HG03135 (cell line): ENCODE data around the gene ZSCAN16.
"Not testable (repeated sequence)": the region's sequence is repeated elsewhere in the genome, so short reads cannot be mapped to it uniquely, and the experiment has no call there.

Source experiments
- ATAC-seq: cut with Tn5 transposase; IDR thresholded peaks from one replicate; pipeline ENCODE4 v1.9.1; 2021; ENCODE audit warnings: mild to moderate bottlenecking, moderate library complexity; ENCODE audit not compliant: unreplicated experiment

ZSCAN16 gene

DNA sequence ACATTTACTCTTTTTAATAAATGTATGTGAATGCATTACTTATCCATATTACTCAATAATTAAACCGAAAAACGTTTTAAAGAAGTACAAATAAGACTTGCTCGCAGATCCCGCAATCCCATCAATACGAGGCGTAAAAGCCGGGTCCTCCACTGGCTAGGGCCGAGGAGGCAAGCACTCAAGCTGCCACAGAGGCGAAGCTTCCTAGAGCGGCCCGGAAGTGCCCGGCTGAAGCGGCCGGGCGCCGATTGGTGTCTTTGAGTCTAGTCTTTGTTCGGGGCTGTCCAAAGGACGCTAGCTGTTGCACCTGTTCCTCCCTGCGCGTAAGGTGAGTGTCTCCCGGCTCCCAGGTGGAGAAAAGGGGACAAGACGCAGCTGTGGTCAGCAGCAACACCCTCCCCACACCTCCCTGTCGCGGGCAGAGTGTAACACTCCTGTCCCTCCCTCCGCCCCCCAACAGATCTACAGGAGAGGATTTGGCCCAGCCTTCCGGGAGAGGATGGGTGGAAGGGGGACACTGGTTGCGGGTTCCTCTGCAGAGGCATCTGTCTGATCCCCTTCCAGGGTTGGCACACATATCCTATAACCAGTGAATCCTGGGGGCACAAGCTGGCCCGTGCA lies at the start of gene ZSCAN16:
Gene ZSCAN16 (plus strand): TSS at position 260 of the 621 bp plus-strand sequence. CDS start 835 bp downstream, outside the sequence.
- peak; percentile 90 for ATAC-seq

DNA sequence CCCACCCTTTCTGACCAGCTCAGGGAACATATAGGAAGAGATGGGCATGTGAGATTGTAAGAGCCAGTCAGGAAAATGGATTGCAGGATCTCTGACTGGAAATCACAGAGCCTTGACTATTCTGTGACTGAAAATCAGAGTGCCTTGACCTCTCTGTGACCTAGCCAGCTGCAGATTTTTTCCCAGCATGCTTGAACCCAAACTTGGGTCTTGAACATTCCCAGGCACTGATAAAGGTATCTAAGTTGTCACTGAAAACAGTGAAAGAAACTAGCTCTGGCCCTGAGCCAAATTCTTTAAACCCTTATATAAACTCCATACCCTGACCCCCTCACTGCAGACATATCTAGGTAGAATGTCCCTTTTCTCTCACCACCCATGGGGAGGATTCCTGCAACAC lies 46.4 kb upstream of the ZSCAN16 start:
- ATAC-seq, result no peak

DNA sequence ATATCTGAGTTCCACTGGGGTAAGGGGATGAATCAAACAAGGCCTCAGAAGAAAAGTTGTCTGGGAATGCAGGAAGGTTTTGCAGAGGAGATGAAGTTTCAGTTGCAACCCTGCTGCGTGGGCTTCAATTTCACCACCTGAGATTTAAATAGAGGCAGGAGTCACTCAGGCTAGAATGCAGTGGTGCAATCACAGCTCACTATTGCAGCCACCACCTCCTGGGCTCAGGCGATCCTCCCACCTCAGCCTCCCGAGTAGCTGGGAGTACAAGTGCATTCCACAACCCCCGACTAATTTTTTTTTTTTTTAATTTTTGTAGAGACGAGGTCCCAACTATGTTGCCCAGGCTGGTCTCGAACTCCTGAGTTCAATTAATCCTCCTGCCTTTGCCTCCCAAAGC lies 45.6 kb upstream of the ZSCAN16 start:
- ATAC-seq, result no peak

DNA sequence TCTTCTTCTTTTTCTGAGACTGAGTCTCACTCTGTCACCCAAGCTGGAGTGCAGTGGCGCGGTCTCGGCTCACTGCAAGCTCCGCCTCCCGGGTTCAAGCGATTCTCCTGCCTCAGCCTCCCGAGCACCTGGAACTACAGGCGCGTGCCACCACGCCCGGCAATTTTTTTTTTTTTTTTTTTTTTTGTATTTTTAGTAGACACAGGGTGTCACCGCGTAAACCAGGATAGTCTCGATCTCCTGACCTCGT lies 44.1 kb upstream of the ZSCAN16 start, which contains the start of gene ZNF165:
Gene ZNF165 (plus strand): TSS at position 188 of the 250 bp plus-strand sequence. CDS start 4,913 bp downstream, outside the sequence.
- not testable (repeated sequence) for ATAC-seq

DNA sequence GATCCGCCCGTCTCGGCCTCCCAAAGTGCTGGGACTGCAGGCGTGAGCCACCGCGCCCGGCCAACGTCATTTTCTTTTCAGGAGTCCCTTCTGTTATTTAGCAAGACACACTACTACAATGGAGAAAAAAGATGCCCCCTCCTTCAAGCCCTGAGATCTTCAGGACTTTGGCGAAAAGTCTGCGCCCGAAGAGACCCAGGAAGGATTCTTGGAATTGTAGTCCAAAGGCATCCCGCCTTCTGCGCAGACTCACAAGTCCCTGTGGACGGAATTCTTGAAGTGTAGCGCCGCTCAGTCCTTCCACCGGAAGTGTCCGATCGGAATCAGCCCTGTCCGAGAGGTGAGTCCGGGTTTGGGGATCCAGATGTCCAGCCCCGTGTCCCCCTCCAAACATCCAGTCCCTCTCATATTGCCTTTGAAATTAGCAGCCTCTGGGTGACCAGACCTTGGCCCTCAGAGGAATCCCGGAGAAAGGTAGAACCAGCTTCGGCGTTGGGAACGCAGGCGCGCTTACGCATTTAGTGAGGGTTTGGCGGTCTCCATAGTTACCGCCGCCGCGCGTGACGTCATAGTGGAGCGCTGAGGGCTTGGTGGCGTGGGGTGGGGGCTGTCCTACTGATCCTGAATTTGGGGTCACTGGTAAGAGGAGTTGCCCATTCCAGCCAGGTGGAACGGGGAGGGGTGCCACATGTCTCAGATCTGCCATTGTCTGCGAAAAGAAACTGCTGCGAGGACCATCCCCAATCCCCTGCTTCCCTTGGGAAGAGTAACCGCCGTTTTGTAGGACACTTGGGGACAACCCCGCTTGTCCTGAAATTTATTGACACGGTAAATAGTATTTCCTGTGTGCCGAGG lies 43.6 kb upstream of the ZSCAN16 start:
- ATAC-seq, result peak; percentile 80

DNA sequence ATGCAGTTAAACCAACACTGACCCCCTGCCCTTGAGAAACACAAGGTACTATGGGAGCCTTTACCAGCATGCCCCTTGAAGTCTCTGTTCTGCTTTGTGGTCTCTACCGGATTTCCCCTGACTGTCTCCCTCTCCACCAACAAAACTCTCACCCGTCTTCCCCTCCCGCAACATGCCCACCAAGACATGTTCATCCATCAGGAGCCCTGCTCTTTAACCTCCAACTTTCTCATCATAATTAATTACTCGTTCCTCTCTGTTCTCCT lies 43.0 kb upstream of the ZSCAN16 start:
- ATAC-seq, result peak; percentile 48

DNA sequence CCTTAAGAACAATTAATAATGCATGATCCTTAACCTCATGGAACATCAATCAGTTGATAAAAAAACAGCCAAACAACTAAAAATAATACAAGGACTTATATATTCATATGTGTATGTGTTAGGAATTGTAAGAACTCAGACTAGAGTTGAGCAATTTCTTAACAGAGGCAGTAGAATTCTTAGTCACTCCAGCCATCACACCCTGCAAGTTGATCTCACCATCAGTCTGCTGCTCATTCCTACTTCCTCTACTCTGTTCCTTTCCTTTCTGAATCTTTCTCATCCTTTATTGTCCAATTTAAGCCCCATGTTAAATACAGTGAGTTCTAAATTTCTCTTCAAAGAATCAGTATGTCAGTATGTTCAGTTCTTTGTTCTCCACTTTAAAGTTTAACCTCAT lies 41.5 kb upstream of the ZSCAN16 start:
- ATAC-seq, result no peak

DNA sequence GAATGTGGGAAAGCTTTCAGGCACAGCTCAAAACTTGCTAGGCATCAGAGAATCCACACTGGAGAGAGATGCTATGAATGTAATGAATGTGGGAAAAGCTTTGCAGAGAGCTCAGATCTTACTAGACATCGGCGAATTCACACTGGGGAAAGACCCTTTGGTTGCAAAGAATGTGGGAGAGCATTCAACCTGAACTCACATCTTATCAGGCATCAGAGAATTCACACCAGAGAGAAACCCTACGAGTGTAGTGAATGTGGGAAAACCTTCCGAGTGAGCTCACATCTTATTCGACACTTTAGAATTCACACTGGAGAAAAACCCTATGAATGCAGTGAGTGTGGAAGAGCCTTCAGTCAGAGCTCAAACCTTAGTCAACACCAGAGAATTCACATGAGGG lies 35.4 kb upstream of the ZSCAN16 start:
- ATAC-seq, result no peak

DNA sequence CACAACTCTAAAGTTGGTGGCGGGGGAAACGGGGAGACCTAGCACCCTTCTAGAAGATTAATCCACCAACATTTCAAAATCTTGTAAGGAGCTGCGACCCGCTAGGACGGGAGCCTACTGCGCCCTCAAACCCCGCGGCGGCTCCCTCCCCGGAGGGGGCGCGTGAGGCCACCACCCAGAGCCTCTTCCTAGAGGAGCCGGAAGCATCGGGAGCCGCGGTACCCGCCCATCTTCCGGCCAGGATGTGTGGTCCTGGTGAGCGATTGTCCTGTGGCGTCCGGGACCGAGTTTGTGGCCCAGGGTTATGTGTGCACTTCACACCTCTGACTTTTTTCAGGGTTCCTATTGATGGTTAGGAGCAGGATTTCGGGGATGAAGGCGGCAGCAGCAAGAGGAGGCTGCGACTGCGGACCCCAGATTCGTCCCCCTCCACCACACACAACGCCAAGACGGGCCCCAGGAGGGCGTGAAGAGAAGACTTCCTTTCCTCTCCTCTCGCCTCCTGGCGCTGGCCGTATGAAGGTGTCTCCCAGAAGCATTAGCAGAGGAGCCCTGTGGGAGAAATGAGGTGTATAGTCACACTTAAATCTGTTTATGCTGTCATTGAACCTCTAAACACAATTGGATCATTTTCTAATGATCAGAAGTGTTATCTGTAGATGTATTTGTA lies 33.4 kb upstream of the ZSCAN16 start:
- ATAC-seq, result no peak

DNA sequence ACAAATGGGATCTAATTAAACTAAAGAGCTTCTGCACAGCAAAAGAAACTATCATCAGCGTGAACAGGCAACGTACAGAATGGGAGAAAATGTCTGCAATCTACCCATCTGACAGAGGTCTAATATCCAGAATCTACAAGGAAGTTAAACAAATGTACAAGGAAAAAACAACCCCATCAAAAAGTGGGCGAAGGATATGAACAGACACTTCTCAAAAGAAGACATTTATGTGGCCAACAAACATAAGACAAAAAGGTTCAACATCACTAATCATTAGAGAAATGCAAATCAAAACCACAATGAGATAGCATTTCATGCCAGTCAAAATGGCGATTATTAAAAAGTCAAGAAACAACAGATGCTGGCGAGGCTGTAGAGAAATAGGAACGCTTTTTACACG lies 22.2 kb upstream of the ZSCAN16 start:
- not testable (repeated sequence) for ATAC-seq

DNA sequence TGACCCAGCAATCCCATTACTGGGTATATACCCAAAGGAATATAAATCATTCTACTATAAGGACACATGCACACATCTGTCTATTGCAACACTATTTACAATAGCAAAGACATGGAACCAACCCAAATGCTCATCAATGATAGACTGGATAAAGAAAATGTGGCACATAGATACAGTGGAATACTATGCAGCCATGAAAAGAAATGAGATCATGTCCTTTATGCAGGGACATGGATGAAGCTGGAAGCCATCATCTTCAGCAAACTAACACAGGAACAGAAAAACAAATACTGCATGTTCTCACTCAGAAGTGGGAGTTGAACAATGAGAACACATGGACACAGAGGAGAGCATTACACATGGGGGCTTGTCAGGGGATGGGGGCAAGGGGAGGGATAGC lies 21.7 kb upstream of the ZSCAN16 start:
- ATAC-seq, result not testable (repeated sequence)

DNA sequence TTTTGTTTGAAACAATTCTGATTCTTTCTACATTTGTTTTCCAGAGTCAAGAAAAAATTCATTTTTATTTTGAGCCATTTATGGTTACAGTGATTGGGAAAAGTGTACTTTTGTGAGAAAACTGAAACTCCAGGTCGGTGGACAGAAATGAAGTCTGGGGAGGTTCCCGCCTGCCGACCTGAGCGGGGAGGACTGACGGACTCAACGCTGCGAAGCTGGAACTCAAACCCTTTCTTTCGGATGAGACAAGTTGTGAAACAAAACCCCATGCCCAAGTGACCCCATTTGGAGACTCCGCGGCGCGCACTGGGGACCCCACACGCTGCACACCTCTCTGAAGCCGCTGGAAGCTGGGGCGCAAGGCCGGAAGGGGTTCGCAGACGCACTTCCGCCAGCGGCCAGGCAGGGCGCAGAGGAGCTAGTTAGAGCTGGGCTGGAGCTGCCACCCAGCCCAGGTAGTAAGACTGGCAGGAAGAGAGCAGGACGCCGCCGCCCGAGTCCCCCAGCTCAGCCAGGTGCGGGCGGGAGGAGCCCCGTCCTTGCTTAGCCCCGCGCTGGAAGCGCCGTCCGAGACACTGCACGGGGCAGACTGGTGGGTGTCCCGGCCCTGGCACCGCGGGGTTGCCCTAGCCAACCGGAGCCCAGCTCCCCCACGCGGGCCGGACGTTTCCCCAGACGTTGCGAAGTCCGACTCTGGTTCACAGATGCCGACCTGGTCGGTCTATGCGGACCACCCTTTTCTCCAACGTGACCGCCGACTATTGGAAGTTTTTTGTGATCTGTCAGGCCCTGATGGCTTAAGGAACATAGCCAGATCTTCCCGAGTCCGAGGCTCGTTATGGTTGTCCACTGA lies 19.8 kb upstream of the ZSCAN16 start:
- peak; percentile 98 for ATAC-seq

DNA sequence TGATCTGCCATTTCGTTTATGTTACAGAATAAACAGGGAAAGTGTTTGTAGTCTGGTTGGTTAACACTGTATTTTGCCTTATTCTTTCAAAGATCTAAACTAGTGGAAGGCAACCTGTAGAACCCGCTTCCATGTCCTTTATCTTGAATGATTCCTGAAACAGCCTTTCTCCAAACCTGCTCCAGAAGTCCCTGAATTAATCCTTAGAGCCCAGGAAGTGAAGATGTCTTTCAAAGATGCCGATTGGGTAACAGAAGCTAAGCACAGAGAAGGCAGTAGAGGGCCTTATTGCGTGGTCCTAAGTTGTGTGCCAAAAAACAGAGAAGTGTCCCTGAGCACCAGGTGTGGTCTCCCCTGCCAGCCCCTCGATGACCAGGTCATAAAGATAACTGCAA lies 19.2 kb upstream of the ZSCAN16 start:
- peak; percentile 15 for ATAC-seq

DNA sequence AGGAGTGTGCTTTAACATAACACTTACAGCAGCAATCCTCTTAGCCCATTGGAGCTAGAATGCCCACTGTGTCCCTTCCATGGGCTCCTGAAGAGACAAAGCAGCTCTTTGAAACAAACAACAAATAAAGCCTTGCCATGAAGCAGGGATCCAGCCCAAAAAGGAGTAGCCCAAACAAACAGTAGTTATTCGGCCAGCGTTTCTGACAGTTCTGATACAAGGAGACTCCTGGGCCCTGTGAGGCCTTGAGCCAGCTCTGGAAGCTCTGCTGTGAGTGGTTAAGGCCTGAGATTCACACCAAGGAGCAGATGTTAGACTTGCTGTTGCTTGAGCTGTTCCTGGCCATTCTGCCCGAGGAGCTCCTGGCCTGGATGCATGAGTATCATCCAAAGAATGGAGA lies 16.9 kb upstream of the ZSCAN16 start:
- no peak for ATAC-seq

DNA sequence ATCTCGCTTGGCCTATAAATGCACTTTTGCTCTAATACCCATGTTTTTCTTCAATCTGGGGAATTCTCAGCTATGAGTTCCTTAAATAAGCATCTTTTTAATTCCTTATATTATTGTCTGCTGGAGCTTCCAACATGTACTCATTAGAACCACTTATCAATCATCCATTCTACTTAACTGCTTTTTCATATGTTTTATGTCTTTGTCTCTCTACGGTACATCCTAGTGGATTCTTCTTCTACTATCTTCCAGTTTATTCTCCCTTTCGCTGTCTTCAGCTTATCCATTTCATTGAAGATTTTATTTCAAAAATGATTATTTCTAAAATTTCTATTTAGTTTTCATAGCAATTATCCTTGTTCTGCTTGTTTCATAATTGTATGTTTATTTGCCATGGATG lies 12.4 kb upstream of the ZSCAN16 start:
- no peak for ATAC-seq

DNA sequence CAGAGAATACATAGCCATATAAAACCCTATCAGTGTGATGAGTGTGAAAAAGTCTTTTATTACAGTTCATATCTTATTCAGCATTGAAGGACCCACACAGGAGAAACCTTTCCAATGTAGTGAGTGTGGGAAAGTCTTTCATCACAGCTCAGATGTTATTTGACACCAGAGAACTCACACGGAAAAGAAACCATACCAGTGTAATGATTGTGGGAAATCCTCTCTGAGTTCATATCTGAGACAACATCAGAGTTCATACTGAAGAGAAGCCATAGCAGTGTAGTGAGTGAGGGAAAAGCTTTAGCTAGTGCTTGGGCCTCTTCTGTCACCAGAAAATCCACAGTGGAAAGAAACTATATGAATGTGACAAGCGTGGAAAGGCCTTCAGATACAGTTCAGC lies 8.6 kb upstream of the ZSCAN16 start:
- no peak for ATAC-seq

DNA sequence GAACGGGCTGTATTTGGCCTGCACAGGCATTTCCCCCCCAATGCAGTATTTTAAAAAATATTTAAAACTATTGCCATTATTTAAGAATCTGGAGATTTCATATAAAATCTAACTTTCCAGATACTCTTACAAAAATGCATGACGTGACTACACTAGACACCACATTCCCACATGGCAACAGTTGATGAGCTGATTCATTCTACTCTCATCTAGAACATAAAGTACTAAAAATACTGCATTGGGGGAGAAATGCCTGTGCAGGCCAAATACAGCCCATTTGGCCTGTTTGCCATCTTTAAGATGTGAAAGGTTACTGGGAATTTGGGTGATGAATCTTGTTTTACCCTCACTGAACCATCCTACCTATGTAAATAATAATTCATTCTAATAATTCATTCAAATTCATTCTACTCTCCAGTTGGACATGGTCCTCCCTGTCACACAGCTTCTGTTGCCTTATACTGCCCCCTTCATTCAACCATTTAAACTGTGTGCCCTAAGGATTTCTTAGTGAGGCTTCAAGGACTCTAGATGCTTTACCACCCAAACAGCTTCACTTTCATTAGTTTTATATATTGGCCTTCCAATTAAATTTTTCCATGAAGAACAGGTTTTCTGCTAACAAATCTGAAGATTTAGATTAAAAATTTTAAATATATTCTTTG lies 6.9 kb upstream of the ZSCAN16 start:
- ATAC-seq, result no peak

DNA sequence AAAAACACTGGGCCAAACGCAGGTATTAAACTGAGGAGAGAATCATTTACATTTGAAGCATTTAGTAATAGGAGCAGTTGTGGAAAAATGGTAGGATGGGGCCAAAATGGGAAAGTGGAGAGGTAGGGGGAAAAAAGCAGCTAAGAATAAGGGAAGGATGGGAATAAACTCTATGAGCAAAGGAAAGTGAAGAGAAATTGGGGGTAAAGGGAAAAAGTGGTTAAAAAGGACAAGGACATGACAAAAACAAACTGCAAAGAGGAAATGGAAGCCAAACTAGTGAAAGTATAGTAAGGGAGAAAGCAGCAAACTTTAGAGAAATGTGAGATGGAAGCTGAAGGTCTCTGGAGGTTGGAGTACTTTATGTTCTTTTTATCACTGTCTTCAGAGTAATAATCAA lies 6.2 kb upstream of the ZSCAN16 start:
- no peak for ATAC-seq

DNA sequence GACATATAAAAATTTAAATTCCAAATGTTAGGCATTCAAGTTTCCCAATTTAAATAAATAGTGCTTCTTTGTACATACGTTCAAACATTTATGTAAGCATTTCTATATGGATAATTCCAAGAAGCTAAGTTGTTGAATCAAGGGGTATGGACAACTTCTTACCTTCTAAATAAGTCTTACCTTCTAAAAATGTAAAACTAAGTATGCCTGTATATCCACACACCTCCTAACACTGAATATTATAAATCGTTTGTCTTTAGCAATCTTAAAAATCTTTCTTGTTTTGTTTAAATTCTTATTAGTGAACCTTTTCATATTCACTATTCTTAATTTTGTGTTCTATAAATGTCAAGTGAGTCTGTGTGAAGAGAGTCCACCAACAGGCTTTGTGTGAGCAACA lies 2.5 kb upstream of the ZSCAN16 start:
- ATAC-seq, result no peak

DNA sequence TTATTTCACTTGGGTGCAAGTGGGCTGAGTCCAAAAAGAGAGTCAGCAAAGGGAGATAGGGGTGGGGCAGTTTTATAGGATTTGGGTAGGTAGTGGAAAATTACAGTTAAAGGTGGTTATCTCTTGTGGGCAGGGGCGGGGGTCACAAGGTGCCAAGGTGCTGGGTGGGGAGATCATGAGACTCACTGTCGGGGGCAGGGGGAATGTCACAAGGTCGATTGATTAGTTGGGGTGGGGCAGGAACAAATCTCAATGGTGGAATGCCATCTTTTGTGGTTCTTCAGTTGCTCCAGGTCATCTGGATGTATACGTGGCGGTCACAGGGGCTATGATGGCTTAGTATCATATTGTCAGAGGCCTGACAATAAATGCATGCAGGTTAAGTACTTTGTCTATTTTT lies 2.1 kb upstream of the ZSCAN16 start:
- ATAC-seq, result not testable (repeated sequence)

DNA sequence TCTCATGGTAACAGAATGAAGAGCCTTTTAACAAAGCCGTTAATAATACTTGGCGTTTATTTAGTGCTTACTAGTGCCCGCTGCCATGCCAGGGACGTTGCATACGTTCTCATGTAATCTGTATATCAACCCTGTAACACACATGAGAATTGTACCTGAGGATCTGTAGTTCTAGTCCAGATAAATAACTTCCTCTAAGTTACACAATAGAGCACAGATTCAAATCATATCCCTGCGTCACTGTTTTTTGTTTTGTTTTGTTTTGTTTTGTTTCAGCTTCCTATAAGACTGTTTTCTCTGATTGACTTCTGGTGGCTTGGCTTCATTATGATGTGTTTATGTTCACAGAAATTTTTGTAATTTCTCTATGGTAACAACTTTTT lies 553 bp downstream of the ZSCAN16 start:
- ATAC-seq, result peak; percentile 30
